Psoas muscle (tissue), 8 donors: ENCODE measurements around the gene GRM1. TPM values are rescaled to one million over a fixed set of nuclear protein-coding genes. Genes with fewer than 3 reads are reported as not detected.

ENCODE experiments used
- ATAC-seq, 4 donors: fragments of 200-7000 bp; cut with Tn5 transposase; one replicate each; pipeline ENCODE4 v1.9.1; 2020; ENCODE audit warnings: moderate library complexity in 3 of 4, mild to moderate bottlenecking in 2 of 4
- DNase-seq, 2 donors: peaks; one replicate each; pipeline ENCODE4 v3.0.0-alpha.2; 2020
- H3K27ac ChIP-seq: fragments of 200-600 bp; one replicate; pipeline ENCODE4 v1.8.0; 2022
- H3K27me3 ChIP-seq, 3 donors: fragments of 200-600 bp in 1 of 3; one replicate each; pipeline versions ENCODE4 v1.6.1 to v1.8.0; 2013 to 2022; ENCODE audit warnings: low read length in 2 of 3, mild to moderate bottlenecking in 2 of 3, moderate library complexity in 1 of 3; ENCODE audit not compliant: insufficient read depth in 3 of 3
- H3K36me3 ChIP-seq, 2 donors: fragments of 200-600 bp in 1 of 2; one replicate each; pipeline versions ENCODE4 v1.6.1 to v1.8.0; 2013 to 2022; ENCODE audit warnings: low read depth in 1 of 2, mild to moderate bottlenecking in 1 of 2, moderate library complexity in 1 of 2; ENCODE audit not compliant: insufficient read depth in 1 of 2
- H3K4me1 ChIP-seq: fragments of 200-600 bp; one replicate; pipeline ENCODE4 v1.8.0; 2022
- H3K4me3 ChIP-seq: fragments of 200-600 bp; one replicate; pipeline ENCODE4 v1.8.0; 2022; ENCODE audit warnings: mild to moderate bottlenecking
- H3K9me3 ChIP-seq: fragments of 200-600 bp; one replicate; pipeline ENCODE4 v1.8.0; 2022
- CTCF ChIP-seq: fragments of 200-600 bp; IDR thresholded peaks from one replicate; pipeline ENCODE4 v1.8.0; 2022; ENCODE audit warnings: antibody characterized with exemption
- WGBS, 3 donors: extraction: QIAGEN DNeasy Blood & Tissue Kit; methylation state at CpG; one replicate each; pipeline versions ENCODE4 v1.1.6 to v1.1.7; 2013; 5-methylcytosine and 5-hydroxymethylcytosine counted together
- intact Hi-C, 2 donors: fragments of 100-400 bp; cut with DNase I; formaldehyde crosslinking; loops; one replicate each; pipeline versions ENCODE4 v1.11.0 to v1.14.2; 2022
- polyA plus RNA-seq, 3 donors: library from polyadenylated mRNA; stranded (reverse); fragments of 200-250 nt; gene quantifications; one replicate each; pipeline ENCODE4 v1.2.3, GENCODE V29; 2013
- total RNA-seq, 4 donors: library from RNA; stranded (reverse); fragmentation: NEBNext Ultra II Directional in 2 of 4; extraction: Animal tissue kit (Norgen Biotek cat#: 25700) in 2 of 4; gene quantifications; one replicate each; pipeline versions ENCODE4 v1.2.1 to v1.2.4, GENCODE V29; 2021 to 2023
- donor health status: healthy with polysubstance abuse.
- donor health status: DM: no; HTN: no; CAD: no; lungs with moderate emphysema.
- donor health status: Bipolar disorder and iron deficiency.
- donor health status: healthy.
- donor health status: DM: yes; HTN: yes; CAD: no.
- donor health status: DM: no; HTN: no; CAD: no.
- donor health status: DM: no; HTN: no; CAD: no.
- donor health status: DM: yes; HTN: yes; CAD: no.

Gene GRM1
- total and polyA plus RNA-seq, 7 donors: 0.03 to 2.6 (median 0.07) TPM; not detected in 4

DNA sequence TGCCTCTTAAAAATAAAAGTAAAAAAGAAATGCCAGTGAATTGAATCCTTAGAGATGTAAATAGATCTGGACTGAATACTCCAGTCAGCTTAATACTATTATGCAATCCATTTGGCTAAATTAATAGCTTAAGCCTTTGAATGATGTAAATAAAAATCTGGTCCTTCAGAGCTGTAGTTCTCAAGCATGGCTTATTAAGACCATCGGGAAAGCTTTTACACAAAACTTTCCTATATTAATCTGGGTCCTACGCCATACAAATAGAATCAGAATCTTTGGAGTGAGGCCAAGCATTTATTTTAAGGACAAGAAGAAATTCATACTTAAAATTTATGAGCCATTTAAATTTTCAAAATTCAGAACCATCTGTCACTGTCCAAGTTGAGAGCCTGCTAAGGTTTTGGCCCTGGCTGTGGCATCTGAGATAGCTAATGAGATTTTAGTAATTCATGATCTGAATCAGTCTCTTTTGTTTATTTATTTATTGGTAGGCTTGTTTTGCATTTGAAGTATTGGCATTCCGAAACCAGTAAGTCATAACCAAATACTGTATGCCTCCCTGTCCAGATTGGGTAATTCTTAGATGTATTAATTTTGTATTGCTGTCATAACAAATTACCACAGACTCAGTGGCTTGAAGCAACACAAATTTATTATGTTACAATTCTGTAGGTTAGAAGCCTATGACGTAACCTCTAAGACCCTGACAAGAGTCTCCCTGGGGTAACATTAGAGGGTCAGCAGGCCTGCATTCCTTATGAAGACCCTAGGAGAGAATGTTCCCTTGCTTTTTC is 286.7 kb downstream of the GRM1 start:
- DNase-seq (no peak), ATAC-seq (peak in 2 of 4 donors; percentile 19 to 33)
- no peaks in the 10 kb centered on the region for H3K36me3 ChIP-seq
- no peak overlapping the region for H3K27ac ChIP-seq
- H3K4me3 ChIP-seq: no peak overlapping the region
- H3K4me1 ChIP-seq: peaks cover 18% of the 10 kb centered on the region
- no peaks in the 10 kb centered on the region for H3K27me3 ChIP-seq
- no peak for TF ChIP-seq CTCF
- WGBS, 3 donors: 52 to 56% (median 54%) methylated on average over 4 of the region's 4 CpGs
- intact Hi-C loops: no loop called here
- no peaks in the 10 kb centered on the region for H3K9me3 ChIP-seq

DNA sequence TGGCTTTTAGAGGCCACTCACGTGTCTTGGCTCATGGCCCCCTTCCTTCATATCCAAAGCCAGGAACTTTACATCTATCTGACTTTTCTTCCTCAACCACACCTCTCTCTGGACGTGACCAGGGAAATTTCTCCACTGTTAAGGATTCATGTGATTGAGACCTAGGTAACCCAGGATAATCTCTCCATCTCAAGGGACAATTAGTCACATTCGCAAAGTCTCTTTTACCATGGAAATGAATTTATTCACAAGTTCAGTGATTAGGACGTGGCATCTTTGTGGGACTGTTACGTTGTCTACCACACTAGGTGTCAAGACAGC is 287.3 kb downstream of the GRM1 start:
- no peak overlapping the region for H3K4me3 ChIP-seq
- no peak for DNase-seq
- no peaks in the 10 kb centered on the region for H3K36me3 ChIP-seq
- no peak overlapping the region for H3K27ac ChIP-seq
- no peaks in the 10 kb centered on the region for H3K27me3 ChIP-seq
- no peak for TF ChIP-seq CTCF
- H3K4me1 ChIP-seq: peaks cover 18% of the 10 kb centered on the region
- H3K9me3 ChIP-seq: no peaks in the 10 kb centered on the region
- 59 to 78% (median 63%) methylated on average over 5 of the region's 5 CpGs for WGBS, 3 donors
- no peak for ATAC-seq
- intact Hi-C loops: no loop called here

DNA sequence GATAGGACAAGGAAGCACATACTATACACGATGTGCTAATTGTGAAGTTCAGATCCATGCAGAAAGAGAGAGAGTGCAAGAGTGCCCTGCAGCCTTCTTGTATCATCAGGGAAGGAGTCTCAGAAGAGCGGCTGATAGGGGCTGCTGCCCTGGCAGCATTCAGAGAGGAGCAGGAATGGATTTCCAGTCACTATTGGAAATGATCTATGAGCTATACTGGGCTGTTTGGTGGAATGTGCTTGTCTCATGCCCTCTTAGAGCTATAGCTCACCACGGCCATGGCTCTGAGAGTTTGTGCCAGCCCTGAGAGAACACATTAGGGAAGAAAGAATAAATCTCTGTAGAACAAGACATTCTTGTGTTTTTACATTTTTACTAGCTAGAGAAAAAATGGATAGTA is 302.2 kb downstream of the GRM1 start:
- DNase-seq (no peak), ATAC-seq (no peak)
- no peak overlapping the region for H3K27ac ChIP-seq
- H3K36me3 ChIP-seq: no peaks in the 10 kb centered on the region
- WGBS, 3 donors: 77 to 88% (median 80%) methylated on average over 3 of the region's 3 CpGs
- intact Hi-C loops: no loop called here
- H3K27me3 ChIP-seq: no peaks in the 10 kb centered on the region
- no peaks in the 10 kb centered on the region for H3K9me3 ChIP-seq
- H3K4me1 ChIP-seq: no peaks in the 10 kb centered on the region
- H3K4me3 ChIP-seq: no peak overlapping the region
- no peak for TF ChIP-seq CTCF

DNA sequence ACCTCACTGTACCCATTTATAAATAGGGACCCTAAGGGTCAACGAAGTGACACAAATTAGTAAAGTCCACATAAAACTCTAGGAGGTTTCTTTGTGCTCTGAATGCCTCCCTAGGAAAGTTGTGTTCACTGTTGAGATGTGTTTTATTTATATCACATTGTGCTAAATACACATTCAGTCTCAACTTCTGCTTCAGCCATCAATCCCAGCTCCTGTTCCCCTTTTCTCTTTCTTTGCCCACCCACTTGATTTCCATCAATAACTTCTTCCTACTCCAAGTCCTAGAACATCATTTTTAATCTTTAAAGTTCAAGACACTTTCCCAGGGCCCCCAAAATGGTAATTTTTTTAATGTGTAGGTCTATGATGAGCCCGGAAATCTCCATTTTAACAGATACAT is 306.5 kb downstream of the GRM1 start:
- ATAC-seq (no peak), DNase-seq (no peak)
- no peak overlapping the region for H3K27ac ChIP-seq
- H3K4me3 ChIP-seq: no peak overlapping the region
- intact Hi-C loops: no loop called here
- H3K27me3 ChIP-seq: no peaks in the 10 kb centered on the region
- H3K36me3 ChIP-seq: no peaks in the 10 kb centered on the region
- H3K9me3 ChIP-seq: no peaks in the 10 kb centered on the region
- WGBS, 3 donors: 89 to 94% (median 90%) methylated on average over 2 of the region's 2 CpGs
- TF ChIP-seq CTCF: no peak
- H3K4me1 ChIP-seq: peaks cover 8% of the 10 kb centered on the region

- H3K9me3 ChIP-seq: no peaks in the 10 kb centered on the region
- WGBS, 3 donors: 51 to 57% (median 56%) methylated on average over 3 of the region's 3 CpGs
- no peak for DNase-seq
- peaks cover 8% of the 10 kb centered on the region for H3K4me1 ChIP-seq
- no peaks in the 10 kb centered on the region for H3K36me3 ChIP-seq
- intact Hi-C loops: no loop called here
- H3K27me3 ChIP-seq: no peaks in the 10 kb centered on the region
- H3K27ac ChIP-seq: no peak overlapping the region
- TF ChIP-seq CTCF: no peak
- no peak overlapping the region for H3K4me3 ChIP-seq
- ATAC-seq: no peak
Observed at GRCh38 chr6:146336191-146336590, 307.3 kb downstream of the GRM1 start.
